IMR-90 (cell line): ENCODE results near the gene AFG1L. TPM values are rescaled to one million over a fixed set of nuclear protein-coding genes. Genes with fewer than 3 reads are reported as not detected.

Experiments used
- ATAC-seq: fragments of 200-7000 bp; cut with Tn5 transposase; 2 replicates; pipeline ENCODE4 v1.9.1; 2020; ENCODE audit warnings: low read depth, mild to moderate bottlenecking, moderate library complexity
- BruUV-seq: library from RNA; stranded (reverse); fragments of 400-500 nt; replicated peaks from 2 replicates; lab custom pipeline; 2021; lab: Mats Ljungman, UMichigan
- CTCF ChIA-PET: fragments of 300-600 bp; formaldehyde crosslinking; extraction: SDS; loops from one replicate; lab custom pipeline; 2021; ENCODE audit warnings: antibody characterized with exemption; lab: Yijun Ruan, JAX
- POLR2A ChIA-PET: fragments of 300-600 bp; sonication (Branson Sonifier 250); formaldehyde crosslinking; loops from one replicate; lab custom pipeline; 2022; ENCODE audit warnings: antibody characterized with exemption; ENCODE audit not compliant: unreplicated experiment; lab: Charles Lee
- DNase-seq: peaks from one replicate; pipeline ENCODE4 v3.0.0; 2013
- H2AFZ ChIP-seq: replicated peaks from 2 replicates; pipeline ENCODE3; 2013; ENCODE audit warnings: low read length, mild to moderate bottlenecking; ENCODE audit not compliant: poor library complexity
- H2AK5ac ChIP-seq: 2 replicates; pipeline ENCODE4 v1.6.1; 2013; ENCODE audit warnings: low read depth, low read length, inconsistent platforms
- H2AK9ac ChIP-seq: replicated peaks from 2 replicates; pipeline ENCODE3; 2013; ENCODE audit warnings: mild to moderate bottlenecking, low read depth, low read length, moderate library complexity; ENCODE audit not compliant: poor library complexity
- H2BK120ac ChIP-seq: 2 replicates; pipeline ENCODE4 v1.6.1; 2013; ENCODE audit warnings: low read depth, low read length, inconsistent platforms
- H2BK15ac ChIP-seq: 3 replicates; pipeline ENCODE4 v1.6.1; 2013; ENCODE audit warnings: low read depth, low read length, inconsistent platforms
- H2BK20ac ChIP-seq: 2 replicates; pipeline ENCODE4 v1.6.1; 2013; ENCODE audit warnings: low read depth, mild to moderate bottlenecking, inconsistent platforms, low read length, moderate library complexity
- H2BK5ac ChIP-seq: 2 replicates; pipeline ENCODE4 v1.6.1; 2013; ENCODE audit warnings: mild to moderate bottlenecking, low read depth, low read length, inconsistent platforms; ENCODE audit not compliant: poor library complexity, severe bottlenecking
- H3K14ac ChIP-seq: replicated peaks from 2 replicates; pipeline ENCODE4 v1.6.1; 2013; ENCODE audit warnings: low read depth, low read length, inconsistent platforms
- H3K18ac ChIP-seq: 2 replicates; pipeline ENCODE4 v1.6.1; 2013; ENCODE audit warnings: low read depth, low read length, control low read depth
- H3K23ac ChIP-seq: 2 replicates; pipeline ENCODE4 v1.6.1; 2013; ENCODE audit warnings: low read depth, low read length, inconsistent platforms
- H3K27ac ChIP-seq: 2 replicates; pipeline ENCODE4 v1.5.1; 2013; ENCODE audit warnings: mild to moderate bottlenecking, control low read depth, low read length; ENCODE audit not compliant: insufficient read depth
- H3K27me3 ChIP-seq: 2 replicates; pipeline ENCODE4 v1.6.1; 2013; ENCODE audit warnings: low read length; ENCODE audit not compliant: control insufficient read depth, insufficient read depth
- H3K36me3 ChIP-seq: 2 replicates; pipeline ENCODE4 v1.6.1; 2013; ENCODE audit warnings: low read length, mixed read lengths; ENCODE audit not compliant: control insufficient read depth, insufficient read depth
- H3K4ac ChIP-seq: 2 replicates; pipeline ENCODE4 v1.6.1; 2013; ENCODE audit warnings: low read depth, low read length, inconsistent platforms
- H3K4me1 ChIP-seq: 2 replicates; pipeline ENCODE4 v1.6.1; 2013; ENCODE audit warnings: low read length, mixed read lengths; ENCODE audit not compliant: control insufficient read depth, insufficient read depth
- H3K4me2 ChIP-seq: 2 replicates; pipeline ENCODE4 v1.6.1; 2013; ENCODE audit warnings: low read depth, mild to moderate bottlenecking, control low read depth, low read length, moderate library complexity
- H3K4me3 ChIP-seq: 2 replicates; pipeline ENCODE4 v1.5.1; 2013; ENCODE audit warnings: low read depth, mild to moderate bottlenecking, control low read depth, low read length, moderate library complexity; ENCODE audit not compliant: insufficient read depth
- H3K56ac ChIP-seq: 2 replicates; pipeline ENCODE4 v1.6.1; 2013; ENCODE audit warnings: low read length, inconsistent platforms; ENCODE audit not compliant: insufficient read depth; ENCODE audit errors: extremely low read depth
- H3K79me1 ChIP-seq, 2 experiments: 2 replicates each; pipeline ENCODE4 v1.6.1; 2013; ENCODE audit warnings: low read length in 2 of 2, inconsistent platforms in 1 of 2, low read depth in 1 of 2
- H3K9ac ChIP-seq: 2 replicates; pipeline ENCODE4 v1.6.1; 2013; ENCODE audit warnings: low read depth, low read length, control low read depth
- H3K9me1 ChIP-seq: 2 replicates; pipeline ENCODE4 v1.6.1; 2013; ENCODE audit warnings: low read length, inconsistent platforms; ENCODE audit not compliant: insufficient read depth
- H3K9me3 ChIP-seq: 2 replicates; pipeline ENCODE4 v1.6.1; 2013; ENCODE audit warnings: low read length; ENCODE audit not compliant: control insufficient read depth, insufficient read depth
- H4K20me1 ChIP-seq: 2 replicates; pipeline ENCODE4 v1.6.1; 2013; ENCODE audit warnings: low read length, inconsistent platforms; ENCODE audit not compliant: insufficient read depth
- H4K5ac ChIP-seq: 2 replicates; pipeline ENCODE4 v1.6.1; 2013; ENCODE audit warnings: mild to moderate bottlenecking, low read depth, low read length, control low read depth
- H4K8ac ChIP-seq, 2 experiments: 2 replicates each; pipeline ENCODE4 v1.6.1; 2013; ENCODE audit warnings: low read depth in 2 of 2, low read length in 2 of 2, control low read depth in 1 of 2, inconsistent platforms in 1 of 2
- H4K91ac ChIP-seq: 2 replicates; pipeline ENCODE4 v1.6.1; 2013; ENCODE audit warnings: low read depth, low read length, inconsistent platforms; ENCODE audit not compliant: insufficient read depth
- CEBPB ChIP-seq: IDR thresholded peaks from 2 replicates; pipeline ENCODE4 v1.6.1; 2012; ENCODE audit warnings: low read depth, low read length, improper control_type of control experiment
- ELK1 ChIP-seq: fragments of 150-350 bp; IDR thresholded peaks from 2 replicates; pipeline ENCODE4 v1.6.1; 2016; ENCODE audit warnings: low read depth, mild to moderate bottlenecking, low read length, moderate library complexity, borderline replicate concordance
- POLR2A ChIP-seq: IDR thresholded peaks from 2 replicates; pipeline ENCODE4 v1.6.1; 2012; ENCODE audit warnings: mild to moderate bottlenecking, low read depth, low read length
- WGBS, 2 experiments: methylation state at CpG; one replicate each; pipeline versions ENCODE4 v1.1.5 to v1.1.7; 2013; ENCODE audit warnings: missing lambda C conversion rate in 2 of 2; ENCODE audit not compliant: insufficient read length in 1 of 2; ENCODE audit errors: extremely low coverage in 2 of 2; 5-methylcytosine and 5-hydroxymethylcytosine counted together
- dilution Hi-C: fragments of 300-500 bp; cut with HindIII; formaldehyde crosslinking; loops from one replicate; pipeline ENCODE4 v1.14.3; 2018; ENCODE audit warnings: low sequenced_read_pairs; ENCODE audit not compliant: unreplicated experiment
- in situ Hi-C: fragments of 300-500 bp; cut with MboI; formaldehyde crosslinking; loops from 3 replicates; pipeline ENCODE4 v1.14.3; 2019; ENCODE audit warnings: low sequenced_read_pairs, inconsistent platforms, mixed read lengths
- intact Hi-C: fragments of 100-400 bp; cut with micrococcal nuclease; formaldehyde crosslinking; loops from 2 replicates; pipeline ENCODE4 v1.10.0; 2022
- polyA plus RNA-seq, 3 experiments: library from polyadenylated mRNA; depleted of rRNA; stranded (reverse); fragments of >200 nt; gene quantifications; 2 replicates each; pipeline ENCODE4 v1.2.3, GENCODE V29; 2012; ENCODE audit warnings: low replicate concordance in 1 of 3
- total RNA-seq: library from RNA; depleted of rRNA; stranded (reverse); fragments of >200 nt; gene quantifications from 2 replicates; pipeline ENCODE4 v1.2.3, GENCODE V29; 2012

The AFG1L gene
- total and polyA plus RNA-seq, 2 of the 4 experiments (the other 2 are of a cell fraction) = 1.0 to 2.0 TPM

- in situ Hi-C loops = no loop called here
- H4K5ac ChIP-seq = no peak overlapping the region
- intact Hi-C loops = no loop called here
- no peaks in the 10 kb centered on the region for H3K79me1 ChIP-seq
- no peaks in the 10 kb centered on the region for H3K4me1 ChIP-seq
- no peak overlapping the region for H3K9ac ChIP-seq
- BruUV-seq = no TSS peak
- no peak overlapping the region for H3K4me2 ChIP-seq
- TF ChIP-seq CEBPB (peak; percentile 44), ELK1 (no peak), POLR2A (no peak)
- no peak for DNase-seq
- no peak overlapping the region for H2AK5ac ChIP-seq
- WGBS, 2 experiments = no CpG with 5 or more reads among the region's 2 CpGs
- no peak overlapping the region for H3K18ac ChIP-seq
- dilution Hi-C loops = no loop called here
- H4K91ac ChIP-seq = no peak overlapping the region
- no peak overlapping the region for H2BK5ac ChIP-seq
- no peak overlapping the region for H3K4me3 ChIP-seq
- H3K27me3 ChIP-seq = no peaks in the 10 kb centered on the region
- H3K56ac ChIP-seq = no peak overlapping the region
- ChIA-PET CTCF (no interaction called here), POLR2A (no interaction called here)
- H3K14ac ChIP-seq = no peak overlapping the region
- no peak overlapping the region for H3K27ac ChIP-seq
- H2AFZ ChIP-seq = no peak overlapping the region
- H3K23ac ChIP-seq = no peak overlapping the region; the same call in 1 of the 2 replicates
- H2BK15ac ChIP-seq = no peak overlapping the region
- H2AK9ac ChIP-seq = no peak overlapping the region
- no peak overlapping the region for H2BK120ac ChIP-seq
- ATAC-seq = no peak
- no peak overlapping the region for H3K4ac ChIP-seq
- H4K8ac ChIP-seq = no peak overlapping the region
- H2BK20ac ChIP-seq = no peak overlapping the region
- H3K9me1 ChIP-seq = no peaks in the 10 kb centered on the region
- no peaks in the 10 kb centered on the region for H3K36me3 ChIP-seq
- H3K9me3 ChIP-seq = no peaks in the 10 kb centered on the region
- H4K20me1 ChIP-seq = no peaks in the 10 kb centered on the region
These were observed 130.6 kb downstream of the AFG1L start for GRCh38 chr6:108425428-108425827.
